HG03060 (cell line): Measurements from ENCODE around the gene NBEA.

Source experiments
- ATAC-seq: cut with Tn5 transposase; IDR thresholded peaks from one replicate; pipeline ENCODE4 v1.9.1; 2021; ENCODE audit warnings: low read depth, moderate number of reproducible peaks; ENCODE audit not compliant: unreplicated experiment

Gene NBEA

GRCh38 chr13:35483761-35484160 lies 541.7 kb downstream of the NBEA start:
- ATAC-seq: no peak

- ATAC-seq: no peak
Measured at GRCh38 chr13:35484384-35484783, 542.3 kb downstream of the NBEA start.

- no peak for ATAC-seq
Measured at GRCh38 chr13:35485424-35485823, 543.4 kb downstream of the NBEA start.

- ATAC-seq: no peak
Measured at GRCh38 chr13:35489050-35489449, 547.0 kb downstream of the NBEA start.

GRCh38 chr13:35496006-35496405 lies 553.9 kb downstream of the NBEA start:
- no peak for ATAC-seq

- ATAC-seq: no peak
Measured at GRCh38 chr13:35496761-35497386, 554.8 kb downstream of the NBEA start.

- no peak for ATAC-seq
Measured at GRCh38 chr13:35498231-35498630, 556.2 kb downstream of the NBEA start.

GRCh38 chr13:35499196-35499662 lies 557.2 kb downstream of the NBEA start:
- no peak for ATAC-seq

GRCh38 chr13:35499676-35500075 lies 557.6 kb downstream of the NBEA start:
- no peak for ATAC-seq

GRCh38 chr13:35500144-35500543 lies 558.1 kb downstream of the NBEA start:
- ATAC-seq: no peak

- ATAC-seq: no peak
Measured at GRCh38 chr13:35501661-35502235, 559.7 kb downstream of the NBEA start.

GRCh38 chr13:35502456-35502855 lies 560.4 kb downstream of the NBEA start:
- ATAC-seq: no peak

- ATAC-seq: no peak
Measured at GRCh38 chr13:35512271-35512920, 570.3 kb downstream of the NBEA start.

- ATAC-seq: no peak
Measured at GRCh38 chr13:35514061-35514477, 572.0 kb downstream of the NBEA start.

- ATAC-seq: no peak
Measured at GRCh38 chr13:35514801-35515502, 572.9 kb downstream of the NBEA start.

GRCh38 chr13:35518337-35518946 lies 576.4 kb downstream of the NBEA start:
- ATAC-seq: no peak

- no peak for ATAC-seq
Measured at GRCh38 chr13:35524171-35524570, 582.1 kb downstream of the NBEA start.

GRCh38 chr13:35526577-35526976 lies 584.5 kb downstream of the NBEA start:
- ATAC-seq: no peak

GRCh38 chr13:35527451-35527850 lies 585.4 kb downstream of the NBEA start:
- no peak for ATAC-seq

GRCh38 chr13:35530147-35530546 lies 588.1 kb downstream of the NBEA start:
- ATAC-seq: no peak

GRCh38 chr13:35530581-35530980 lies 588.5 kb downstream of the NBEA start:
- ATAC-seq: no peak
